GM19239 (cell line): Measurements from ENCODE around the gene RCAN3.
"Not testable (repeated sequence)": the region's sequence is repeated elsewhere in the genome, so short reads cannot be mapped to it uniquely, and the experiment has no call there.

Experiments used
- DNase-seq: peaks from one replicate; pipeline ENCODE4 v3.0.0; 2011; ENCODE audit warnings: low spot score; ENCODE audit not compliant: insufficient read length
- FAIRE-seq: peaks from 2 replicates; lab custom pipeline; 2011; peaks lifted over from hg19 to GRCh38; lab: Jason Lieb, UNC

Gene RCAN3

GRCh38 chr1:24544239-24544638 is 41.6 kb downstream of the RCAN3 start:
- no peak for DNase-seq
- FAIRE-seq = no peak

- DNase-seq (no peak), FAIRE-seq (no peak)
Measured at GRCh38 chr1:24545662-24546061, 43.0 kb downstream of the RCAN3 start.

- no peak for FAIRE-seq
Measured at GRCh38 chr1:24547195-24547594, 44.6 kb downstream of the RCAN3 start.

GRCh38 chr1:24548070-24548469 is 45.4 kb downstream of the RCAN3 start:
- no peak for DNase-seq
- no peak for FAIRE-seq

More at GRCh38 chr1:24547195-24547594, 44.6 kb downstream of the RCAN3 start:
- DNase-seq = no peak

- not testable (repeated sequence) for DNase-seq, FAIRE-seq
Measured at GRCh38 chr1:24549210-24549609, 46.6 kb downstream of the RCAN3 start.

GRCh38 chr1:24551290-24551959 is 48.8 kb downstream of the RCAN3 start:
- DNase-seq = no peak
- FAIRE-seq = no peak

- FAIRE-seq (no peak), DNase-seq (no peak)
Measured at GRCh38 chr1:24551960-24552571, 49.4 kb downstream of the RCAN3 start.

- FAIRE-seq (no peak), DNase-seq (no peak)
Measured at GRCh38 chr1:24553931-24554330, 51.3 kb downstream of the RCAN3 start.

GRCh38 chr1:24554714-24555113 is 52.1 kb downstream of the RCAN3 start:
- DNase-seq (no peak), FAIRE-seq (no peak)

- FAIRE-seq = no peak
Measured at GRCh38 chr1:24555591-24556413, 53.2 kb downstream of the RCAN3 start, which contains the start of gene NCMAP. Gene NCMAP, plus strand, starts transcription at chr1:24556087. Its CDS starts 39,344 bp downstream, at chr1:24595431.

GRCh38 chr1:24556414-24556795 is 53.8 kb downstream of the RCAN3 start:
- no peak for DNase-seq
- no peak for FAIRE-seq

More at GRCh38 chr1:24555591-24556413, 53.2 kb downstream of the RCAN3 start, which contains the start of gene NCMAP:
- no peak for DNase-seq

- FAIRE-seq (no peak), DNase-seq (no peak)
Measured at GRCh38 chr1:24557220-24557619, 54.6 kb downstream of the RCAN3 start.

GRCh38 chr1:24557711-24558131 is 55.1 kb downstream of the RCAN3 start:
- DNase-seq = no peak
- FAIRE-seq = no peak

GRCh38 chr1:24558455-24558854 is 55.8 kb downstream of the RCAN3 start:
- DNase-seq (no peak), FAIRE-seq (no peak)

- DNase-seq (no peak), FAIRE-seq (no peak)
Measured at GRCh38 chr1:24558902-24559791, 56.5 kb downstream of the RCAN3 start.

GRCh38 chr1:24560361-24560760 is 57.7 kb downstream of the RCAN3 start:
- DNase-seq (no peak), FAIRE-seq (no peak)

GRCh38 chr1:24562625-24563024 is 60.0 kb downstream of the RCAN3 start:
- DNase-seq = no peak
- FAIRE-seq = no peak

- no peak for FAIRE-seq
- DNase-seq = no peak
Measured at GRCh38 chr1:24564695-24565094, 62.1 kb downstream of the RCAN3 start.

- DNase-seq = no peak
- FAIRE-seq = no peak
Measured at GRCh38 chr1:24566236-24566867, 63.7 kb downstream of the RCAN3 start.
